Measurements from ENCODE around the gene PLEKHH1.

PLEKHH1 gene

GRCh38 chr14:67532998-67533753 is at the start of gene PLEKHH1:
PLEKHH1 (plus strand) TSS chr14:67533290; CDS start chr14:67541868, 8,578 bp downstream.
- DNase-seq (ENCODE audit: low read depth) = peak; percentile 50

- no peak for DNase-seq (ENCODE audit: low read depth)
Measured at GRCh38 chr14:67483579-67484285, 49.4 kb upstream of the PLEKHH1 start.

- DNase-seq (ENCODE audit: low read depth) = no peak
Measured at GRCh38 chr14:67485501-67486095, 47.5 kb upstream of the PLEKHH1 start.

GRCh38 chr14:67486890-67487289 is 46.2 kb upstream of the PLEKHH1 start:
- DNase-seq (ENCODE audit: low read depth) = no peak

- DNase-seq (ENCODE audit: low read depth) = no peak
Measured at GRCh38 chr14:67487332-67487731, 45.8 kb upstream of the PLEKHH1 start.

- DNase-seq (ENCODE audit: low read depth) = peak; percentile 6
Measured at GRCh38 chr14:67487937-67488893, 44.9 kb upstream of the PLEKHH1 start, which contains the start of gene TMEM229B. TMEM229B (minus strand) TSS chr14:67488721; CDS start chr14:67473923, 14,798 bp downstream.

- DNase-seq (ENCODE audit: low read depth) = no peak
Measured at GRCh38 chr14:67490196-67490595, 42.9 kb upstream of the PLEKHH1 start.

GRCh38 chr14:67491285-67491684 is 41.8 kb upstream of the PLEKHH1 start:
- DNase-seq (ENCODE audit: low read depth) = no peak

GRCh38 chr14:67491741-67492507 is 41.2 kb upstream of the PLEKHH1 start:
- DNase-seq (ENCODE audit: low read depth) = no peak

- no peak for DNase-seq (ENCODE audit: low read depth)
Measured at GRCh38 chr14:67492538-67492937, 40.6 kb upstream of the PLEKHH1 start.

- DNase-seq (ENCODE audit: low read depth) = no peak
Measured at GRCh38 chr14:67493092-67493717, 39.9 kb upstream of the PLEKHH1 start.

GRCh38 chr14:67495827-67496226 is 37.3 kb upstream of the PLEKHH1 start:
- DNase-seq (ENCODE audit: low read depth) = no peak

GRCh38 chr14:67497216-67497615 is 35.9 kb upstream of the PLEKHH1 start:
- no peak for DNase-seq (ENCODE audit: low read depth)

- DNase-seq (ENCODE audit: low read depth) = no peak
Measured at GRCh38 chr14:67497716-67498115, 35.4 kb upstream of the PLEKHH1 start.

GRCh38 chr14:67500981-67501380 is 32.1 kb upstream of the PLEKHH1 start:
- no peak for DNase-seq (ENCODE audit: low read depth)

GRCh38 chr14:67501670-67502069 is 31.4 kb upstream of the PLEKHH1 start:
- no peak for DNase-seq (ENCODE audit: low read depth)

- no peak for DNase-seq (ENCODE audit: low read depth)
Measured at GRCh38 chr14:67502867-67503266, 30.2 kb upstream of the PLEKHH1 start.

- DNase-seq (ENCODE audit: low read depth) = no peak
Measured at GRCh38 chr14:67503331-67503730, 29.8 kb upstream of the PLEKHH1 start.

GRCh38 chr14:67505254-67505653 is 27.8 kb upstream of the PLEKHH1 start:
- DNase-seq (ENCODE audit: low read depth) = no peak

GRCh38 chr14:67508956-67509355 is 24.1 kb upstream of the PLEKHH1 start:
- DNase-seq (ENCODE audit: low read depth) = no peak

- peak; percentile 39 for DNase-seq (ENCODE audit: low read depth)
Measured at GRCh38 chr14:67510121-67510520, 23.0 kb upstream of the PLEKHH1 start.
